ENCODE measurements around the gene GPR31. TPM values are rescaled to one million over a fixed set of nuclear protein-coding genes. Genes with fewer than 3 reads are reported as not detected.

The GPR31 gene
- total and polyA plus RNA-seq, 2 donors (not counting 1 experiment from before 2014, with no cell fraction given) = not detected

GRCh38 chr6:167164261-167164660 lies 6.5 kb upstream of the GPR31 start:
- Histone ChIP-seq H2AFZ (ENCODE audit: low read length) (no peak overlapping the region), H3K9me3 (ENCODE audit: control insufficient read depth, insufficient read depth, low read depth, low read length) (no peaks in the 10 kb centered on the region), H3K4me1 (ENCODE audit: control insufficient read depth, extremely low read depth, insufficient read depth, low read length) (no peaks in the 10 kb centered on the region), H3K4me3 (replicated peaks in 1 of 4; ENCODE audit: control extremely low read depth in 1 of 4, insufficient read depth in 1 of 4, low read depth in 3 of 4, low read length in 4 of 4) (no peak overlapping the region), H4K20me1 (ENCODE audit: control insufficient read depth, extremely low read depth, insufficient read depth, low read length) (no peaks in the 10 kb centered on the region), H3K27me3 (ENCODE audit: control insufficient read depth, insufficient read depth, low read length) (no peaks in the 10 kb centered on the region), H3K9ac (ENCODE audit: insufficient read depth, low read length) (no peak overlapping the region), H3K4me2 (ENCODE audit: extremely low read depth, insufficient read depth, low read length) (no peak overlapping the region), H3K79me2 (ENCODE audit: control insufficient read depth, insufficient read depth, low read length) (no peaks in the 10 kb centered on the region), H3K36me3 (ENCODE audit: control insufficient read depth, insufficient read depth, low read length) (no peaks in the 10 kb centered on the region), H3K27ac (ENCODE audit: insufficient read depth, low read length) (no peak overlapping the region)
- DNase-seq (ENCODE audit: low read depth in 2 of 2) = no peak
- TF ChIP-seq CTCF (conservative IDR thresholded peaks at IDR 0.05 in 1 of 2, IDR thresholded peaks at IDR 0.05 in 1 of 2; ENCODE audit: low read depth in 1 of 2, low read length in 2 of 2) = no peak
- TF ChIP-seq EZH2 (IDR thresholded peaks at IDR 0.05; ENCODE audit: low read length, missing control alignments) = no peak

GRCh38 chr6:167163476-167164011 lies 5.8 kb upstream of the GPR31 start:
- no peak overlapping the region for H3K9ac ChIP-seq (ENCODE audit: insufficient read depth, low read length)
- TF ChIP-seq EZH2 (IDR thresholded peaks at IDR 0.05; ENCODE audit: low read length, missing control alignments) = no peak
- no peak for TF ChIP-seq CTCF (conservative IDR thresholded peaks at IDR 0.05 in 1 of 2, IDR thresholded peaks at IDR 0.05 in 1 of 2; ENCODE audit: low read depth in 1 of 2, low read length in 2 of 2)
- no peaks in the 10 kb centered on the region for H3K27me3 ChIP-seq (ENCODE audit: control insufficient read depth, insufficient read depth, low read length)
- H3K27ac ChIP-seq (ENCODE audit: insufficient read depth, low read length) = no peak overlapping the region
- no peaks in the 10 kb centered on the region for H3K36me3 ChIP-seq (ENCODE audit: control insufficient read depth, insufficient read depth, low read length)
- H3K4me1 ChIP-seq (ENCODE audit: control insufficient read depth, extremely low read depth, insufficient read depth, low read length) = no peaks in the 10 kb centered on the region
- H3K79me2 ChIP-seq (ENCODE audit: control insufficient read depth, insufficient read depth, low read length) = no peaks in the 10 kb centered on the region
- DNase-seq (ENCODE audit: low read depth in 2 of 2) = no peak
- H4K20me1 ChIP-seq (ENCODE audit: control insufficient read depth, extremely low read depth, insufficient read depth, low read length) = no peaks in the 10 kb centered on the region
- H3K4me3 ChIP-seq (replicated peaks in 1 of 4; ENCODE audit: control extremely low read depth in 1 of 4, insufficient read depth in 1 of 4, low read depth in 3 of 4, low read length in 4 of 4) = no peak overlapping the region
- H3K4me2 ChIP-seq (ENCODE audit: extremely low read depth, insufficient read depth, low read length) = no peak overlapping the region
- no peaks in the 10 kb centered on the region for H3K9me3 ChIP-seq (ENCODE audit: control insufficient read depth, insufficient read depth, low read depth, low read length)
- no peak overlapping the region for H2AFZ ChIP-seq (ENCODE audit: low read length)

- no peak for DNase-seq (ENCODE audit: low read depth in 2 of 2)
- TF ChIP-seq CTCF (conservative IDR thresholded peaks at IDR 0.05 in 1 of 2, IDR thresholded peaks at IDR 0.05 in 1 of 2; ENCODE audit: low read depth in 1 of 2, low read length in 2 of 2) (no peak), EZH2 (IDR thresholded peaks at IDR 0.05; ENCODE audit: low read length, missing control alignments) (no peak)
- Histone ChIP-seq H3K36me3 (ENCODE audit: control insufficient read depth, insufficient read depth, low read length) (no peaks in the 10 kb centered on the region), H3K4me3 (replicated peaks in 1 of 4; ENCODE audit: control extremely low read depth in 1 of 4, insufficient read depth in 1 of 4, low read depth in 3 of 4, low read length in 4 of 4) (no peak overlapping the region), H3K9me3 (ENCODE audit: control insufficient read depth, insufficient read depth, low read depth, low read length) (no peaks in the 10 kb centered on the region), H2AFZ (ENCODE audit: low read length) (no peak overlapping the region), H3K4me1 (ENCODE audit: control insufficient read depth, extremely low read depth, insufficient read depth, low read length) (no peaks in the 10 kb centered on the region), H3K79me2 (ENCODE audit: control insufficient read depth, insufficient read depth, low read length) (no peaks in the 10 kb centered on the region), H3K4me2 (ENCODE audit: extremely low read depth, insufficient read depth, low read length) (no peak overlapping the region), H3K27ac (ENCODE audit: insufficient read depth, low read length) (no peak overlapping the region), H3K27me3 (ENCODE audit: control insufficient read depth, insufficient read depth, low read length) (no peaks in the 10 kb centered on the region), H3K9ac (ENCODE audit: insufficient read depth, low read length) (no peak overlapping the region), H4K20me1 (ENCODE audit: control insufficient read depth, extremely low read depth, insufficient read depth, low read length) (no peaks in the 10 kb centered on the region)
Observed at GRCh38 chr6:167162591-167162990, 4.8 kb upstream of the GPR31 start.

Measured in fibroblast of lung (primary cell).